Sigmoid colon (tissue), 7 donors: ENCODE measurements around the gene DDIT3. TPM values are rescaled to one million over a fixed set of nuclear protein-coding genes. Genes with fewer than 3 reads are reported as not detected.

Source experiments
- DNase-seq: peaks from one replicate; pipeline ENCODE4 v3.0.0-alpha.2; 2019
- H3K27ac ChIP-seq, 4 donors: fragments of 200-600 bp; sonication (generic); one replicate each; pipeline ENCODE4 v1.5.1; 2016 to 2019; ENCODE audit warnings: mild to moderate bottlenecking in 1 of 4
- H3K27me3 ChIP-seq, 3 donors: fragments of 200-600 bp; sonication (generic); one replicate each; pipeline ENCODE4 v1.5.1; 2019; ENCODE audit warnings: mild to moderate bottlenecking in 1 of 3
- H3K36me3 ChIP-seq, 4 donors: fragments of 200-600 bp; sonication (generic); one replicate each; pipeline ENCODE4 v1.5.1; 2016 to 2019
- H3K4me1 ChIP-seq, 4 donors: fragments of 200-600 bp; sonication (generic); one replicate each; pipeline ENCODE4 v1.5.1; 2017 to 2019
- H3K4me3 ChIP-seq, 4 donors: fragments of 200-600 bp; sonication (generic); one replicate each; pipeline ENCODE4 v1.5.1; 2017 to 2019; ENCODE audit warnings: mild to moderate bottlenecking in 2 of 4, moderate library complexity in 1 of 4
- H3K9me3 ChIP-seq, 4 donors: fragments of 200-600 bp in 3 of 4; sonication (generic) in 3 of 4; one replicate each; pipeline versions ENCODE4 v1.5.1 to v1.6.1; 2013 to 2019
- EP300 ChIP-seq, 4 donors: sonication (generic); formaldehyde crosslinking; IDR thresholded peaks; one replicate each; pipeline ENCODE4 v1.6.1; 2017; ENCODE audit warnings: antibody characterized with exemption in 4 of 4
- POLR2A ChIP-seq, 2 donors: fragments of 450-650 bp; IDR thresholded peaks; one replicate each; pipeline ENCODE4 v1.6.1; 2016; ENCODE audit warnings: antibody characterized with exemption in 2 of 2, mild to moderate bottlenecking in 2 of 2, moderate library complexity in 2 of 2
- POLR2AphosphoS5 ChIP-seq, 4 donors: sonication (generic); formaldehyde crosslinking; IDR thresholded peaks; one replicate each; pipeline ENCODE4 v1.6.1; 2017; ENCODE audit warnings: antibody characterized with exemption in 4 of 4
- WGBS, 2 donors: extraction: QIAGEN DNeasy Blood & Tissue Kit; methylation state at CpG; one replicate each; pipeline ENCODE4 v1.1.7; 2013; 5-methylcytosine and 5-hydroxymethylcytosine counted together
- intact Hi-C: fragments of 100-400 bp; cut with DNase I; formaldehyde crosslinking; loops from one replicate; pipeline ENCODE4 v1.15.1; 2023
- polyA plus RNA-seq, 3 donors: library from polyadenylated mRNA; stranded (reverse); fragments of 200-250 nt; gene quantifications; one replicate each; pipeline ENCODE4 v1.2.3, GENCODE V29; 2013
- total RNA-seq, 4 donors: library from RNA; depleted of rRNA; stranded (reverse); fragments of >200 nt; gene quantifications; one replicate each; pipeline ENCODE4 v1.1.0, GENCODE V29; 2016
- TF ChIP-seq, protein P1 (sequence below), 4 experiments: fragments of 450-650 bp in 3 of 4; fragments of 200-600 bp in 1 of 4; IDR thresholded peaks; one replicate each; pipeline ENCODE4 v1.5.1; 2016 to 2019; ENCODE audit warnings: antibody characterized with exemption in 4 of 4, mild to moderate bottlenecking in 3 of 4, moderate library complexity in 2 of 4
- donor health status: healthy with polysubstance abuse.
- donor health status: Bipolar disorder and iron deficiency.
- donor health status: healthy.

The DDIT3 gene
- total and polyA plus RNA-seq, 7 donors = 30.7 to 52.9 (median 43.3) TPM

DNA sequence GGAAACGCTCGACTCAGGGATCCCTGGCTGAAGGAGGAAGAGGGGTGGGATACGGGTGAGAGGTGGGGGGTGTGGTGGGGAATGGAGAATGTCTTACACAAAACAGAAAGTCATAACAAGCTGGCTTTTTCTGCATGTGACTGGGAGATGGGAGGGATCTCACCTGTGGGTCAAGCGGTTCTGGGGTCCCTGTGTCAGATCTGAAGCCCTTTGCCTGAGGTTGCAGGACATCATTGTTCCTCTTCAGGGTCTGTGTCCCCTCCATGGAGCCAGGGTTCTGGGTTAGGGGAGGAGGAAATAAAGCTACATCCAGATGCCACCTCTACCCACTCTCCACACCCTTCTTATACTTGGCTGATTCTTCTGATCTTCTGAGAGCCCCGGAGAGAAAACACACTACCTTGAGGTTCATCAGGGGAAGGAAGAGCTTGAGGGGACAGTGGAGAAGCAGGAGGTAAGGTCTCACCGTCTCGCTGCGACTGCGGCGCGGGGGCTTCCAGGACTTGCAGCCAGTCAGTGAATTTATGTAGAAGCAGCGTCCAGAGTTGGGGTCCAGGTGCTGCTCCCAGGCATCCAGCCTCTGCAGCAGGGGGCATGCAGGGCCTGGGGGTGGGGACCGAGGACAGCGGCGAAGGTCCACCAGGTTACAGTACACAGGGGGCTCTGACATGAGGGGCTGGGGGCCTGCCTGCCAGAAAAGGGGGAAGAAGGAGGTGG lies 43.2 kb downstream of the DDIT3 start:
- H3K9me3 ChIP-seq = no peaks in the 10 kb centered on the region
- peaks cover 27 to 66% (median 44%) of the 10 kb centered on the region in 3 donors for H3K27me3 ChIP-seq
- 49 to 78% methylated on average over 15 of the region's 15 CpGs for WGBS, 2 donors
- intact Hi-C loops = no loop called here
- TF ChIP-seq, protein P1, sequence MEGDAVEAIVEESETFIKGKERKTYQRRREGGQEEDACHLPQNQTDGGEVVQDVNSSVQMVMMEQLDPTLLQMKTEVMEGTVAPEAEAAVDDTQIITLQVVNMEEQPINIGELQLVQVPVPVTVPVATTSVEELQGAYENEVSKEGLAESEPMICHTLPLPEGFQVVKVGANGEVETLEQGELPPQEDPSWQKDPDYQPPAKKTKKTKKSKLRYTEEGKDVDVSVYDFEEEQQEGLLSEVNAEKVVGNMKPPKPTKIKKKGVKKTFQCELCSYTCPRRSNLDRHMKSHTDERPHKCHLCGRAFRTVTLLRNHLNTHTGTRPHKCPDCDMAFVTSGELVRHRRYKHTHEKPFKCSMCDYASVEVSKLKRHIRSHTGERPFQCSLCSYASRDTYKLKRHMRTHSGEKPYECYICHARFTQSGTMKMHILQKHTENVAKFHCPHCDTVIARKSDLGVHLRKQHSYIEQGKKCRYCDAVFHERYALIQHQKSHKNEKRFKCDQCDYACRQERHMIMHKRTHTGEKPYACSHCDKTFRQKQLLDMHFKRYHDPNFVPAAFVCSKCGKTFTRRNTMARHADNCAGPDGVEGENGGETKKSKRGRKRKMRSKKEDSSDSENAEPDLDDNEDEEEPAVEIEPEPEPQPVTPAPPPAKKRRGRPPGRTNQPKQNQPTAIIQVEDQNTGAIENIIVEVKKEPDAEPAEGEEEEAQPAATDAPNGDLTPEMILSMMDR (IDR thresholded peaks at IDR 0.05) = no peak
- TF ChIP-seq EP300 (IDR thresholded peaks at IDR 0.05) (no peak), POLR2AphosphoS5 (IDR thresholded peaks at IDR 0.05) (no peak), POLR2A (IDR thresholded peaks at IDR 0.05) (no peak)
- no peaks in the 10 kb centered on the region for H3K36me3 ChIP-seq
- H3K4me3 ChIP-seq = peak overlapping the region in 2 of 4 donors; percentile 41 to 47
- no peak for DNase-seq
- peak overlapping the region in 3 of 4 donors; percentile 40 to 59 (median 43) for H3K27ac ChIP-seq
- H3K4me1 ChIP-seq = peaks cover 0 to 20% (median 17%) of the 10 kb centered on the region in 4 donors

DNA sequence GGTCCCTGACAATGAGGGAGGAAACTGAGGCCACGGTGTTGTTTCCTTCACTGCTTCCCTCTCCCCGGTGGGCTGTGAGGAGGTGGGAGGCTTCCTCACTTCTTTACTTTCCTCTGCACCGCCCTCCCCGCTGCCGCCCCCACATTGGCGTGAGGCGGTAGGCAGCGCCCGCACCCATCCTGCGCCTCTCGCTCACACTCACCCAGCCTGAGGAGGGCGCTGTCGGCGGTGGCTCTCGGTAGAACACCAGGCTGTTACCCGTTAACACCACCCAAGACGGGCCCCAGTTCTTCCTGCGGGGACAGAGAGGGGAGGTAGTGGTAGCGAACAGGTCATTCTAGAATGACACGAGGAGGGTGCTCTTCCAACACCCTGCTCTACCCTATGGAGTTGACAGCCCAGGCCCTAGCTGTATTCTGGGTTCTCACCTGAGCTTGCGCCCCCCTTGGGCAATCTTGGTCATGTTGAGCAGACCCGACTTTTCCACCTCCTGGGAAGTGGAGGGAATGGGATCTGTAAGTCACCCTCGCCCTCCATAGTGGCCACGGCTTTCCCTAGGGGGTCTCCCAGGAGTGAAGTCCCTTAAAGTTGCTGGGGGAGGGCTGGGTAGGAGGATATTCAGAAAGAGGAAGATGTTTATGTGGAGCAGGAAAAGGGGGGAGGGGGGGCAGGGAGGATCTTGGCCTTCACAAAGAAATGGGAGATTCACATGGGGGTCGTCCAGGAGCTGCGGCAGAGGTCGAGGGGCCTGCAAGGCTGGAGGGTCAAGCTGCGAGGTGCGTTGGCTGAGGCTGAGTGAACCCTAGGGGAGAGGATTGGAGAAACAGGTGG lies 43.9 kb downstream of the DDIT3 start:
- Histone ChIP-seq H3K9me3 (no peaks in the 10 kb centered on the region), H3K36me3 (no peaks in the 10 kb centered on the region), H3K27me3 (peaks cover 27 to 71% (median 44%) of the 10 kb centered on the region in 3 donors), H3K27ac (peak overlapping the region in 1 of 4 donors; percentile 43), H3K4me1 (peaks cover 0 to 20% (median 17%) of the 10 kb centered on the region in 4 donors), H3K4me3 (peak overlapping the region; percentile 14 to 47 (median 34))
- TF ChIP-seq POLR2AphosphoS5 (IDR thresholded peaks at IDR 0.05) (no peak), POLR2A (IDR thresholded peaks at IDR 0.05) (no peak), EP300 (IDR thresholded peaks at IDR 0.05) (no peak)
- TF ChIP-seq, protein P1 (IDR thresholded peaks at IDR 0.05) = no peak
- 13 to 19% methylated on average over 29 of the region's 29 CpGs for WGBS, 2 donors
- DNase-seq = no peak
- intact Hi-C loops = no loop called here

DNA sequence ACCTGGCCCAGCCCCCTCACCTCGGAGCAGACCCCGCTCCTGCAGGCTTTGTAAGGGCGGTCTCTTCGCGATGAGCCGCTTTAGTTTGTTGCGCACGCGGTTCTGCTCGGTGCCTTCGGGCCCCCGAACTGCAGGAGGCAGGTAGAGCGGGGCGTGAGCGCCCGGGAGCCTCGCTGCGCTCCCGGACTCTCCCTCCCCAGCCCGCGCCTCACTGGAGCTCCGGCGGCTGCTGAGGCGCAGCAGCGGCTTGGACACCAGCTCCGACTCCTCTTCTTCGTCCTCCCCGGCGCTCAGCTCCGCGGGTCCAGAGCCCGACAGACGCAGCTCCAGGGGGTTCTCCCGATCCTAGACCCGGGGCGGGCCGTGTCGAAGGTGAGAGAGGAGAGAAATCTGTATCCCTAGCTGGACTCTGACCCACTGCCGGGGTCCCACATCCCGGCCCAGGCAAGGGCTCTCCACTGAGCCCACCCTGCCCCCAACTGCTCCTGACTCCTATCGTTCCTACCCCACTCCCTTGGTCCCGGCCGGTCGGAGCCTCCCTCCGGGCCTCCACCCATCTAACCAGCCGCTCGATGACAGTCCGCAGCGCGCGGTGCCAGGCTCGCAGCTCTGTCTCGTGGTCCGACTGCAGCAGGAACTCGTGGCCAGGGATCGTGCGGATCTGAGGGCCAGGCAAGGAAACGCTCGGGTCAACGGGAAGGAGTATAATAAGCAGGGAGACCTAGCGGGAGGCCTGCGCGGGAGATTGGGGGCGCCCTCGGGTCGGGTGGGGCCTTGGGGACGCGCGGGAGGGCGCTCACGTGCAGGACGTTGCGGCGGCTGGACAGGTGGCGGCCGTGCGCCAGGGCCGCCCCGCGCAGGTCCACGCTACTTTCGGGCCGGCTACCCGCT lies 44.8 kb downstream of the DDIT3 start:
- TF ChIP-seq POLR2AphosphoS5 (IDR thresholded peaks at IDR 0.05) = no peak
- no peak for TF ChIP-seq EP300 (IDR thresholded peaks at IDR 0.05)
- TF ChIP-seq POLR2A (IDR thresholded peaks at IDR 0.05) = no peak
- TF ChIP-seq, protein P1 (IDR thresholded peaks at IDR 0.05) = no peak
- no peaks in the 10 kb centered on the region for H3K9me3 ChIP-seq
- H3K27me3 ChIP-seq = peaks cover 27 to 74% (median 44%) of the 10 kb centered on the region in 3 donors
- 11 to 34% methylated on average over 84 of the region's 84 CpGs for WGBS, 2 donors
- no peaks in the 10 kb centered on the region for H3K36me3 ChIP-seq
- intact Hi-C loops = no loop called here
- peak; percentile 79 for DNase-seq
- no peak overlapping the region for H3K27ac ChIP-seq
- H3K4me1 ChIP-seq = peaks cover 0 to 20% (median 17%) of the 10 kb centered on the region in 4 donors
- H3K4me3 ChIP-seq = peak overlapping the region; percentile 14 to 47 (median 34)

DNA sequence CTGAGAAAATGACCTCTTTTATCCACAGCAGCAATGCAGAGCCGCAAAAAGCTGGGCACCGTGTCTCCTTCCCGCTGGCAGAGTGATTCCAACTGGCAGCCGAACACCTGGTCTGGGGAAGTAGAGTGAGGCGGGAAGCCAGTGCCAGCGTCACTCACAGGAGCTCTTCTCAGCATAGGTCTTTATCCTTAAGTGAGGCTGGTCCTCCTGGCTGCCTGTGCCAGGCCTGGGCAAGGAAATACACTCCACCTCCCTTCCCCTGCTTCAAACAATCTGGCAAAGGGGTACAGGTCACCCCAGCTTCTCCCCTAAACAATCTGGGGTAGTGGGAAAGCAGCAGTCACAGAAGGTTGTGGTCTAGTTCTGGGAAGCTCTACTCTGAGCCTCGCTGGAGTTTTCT lies 45.5 kb downstream of the DDIT3 start:
- WGBS, 2 donors = 20 to 77% methylated on average over 7 of the region's 7 CpGs
- Histone ChIP-seq H3K4me1 (peaks cover 0 to 20% (median 17%) of the 10 kb centered on the region in 4 donors), H3K36me3 (no peaks in the 10 kb centered on the region), H3K9me3 (no peaks in the 10 kb centered on the region), H3K27ac (no peak overlapping the region), H3K27me3 (peaks cover 27 to 77% (median 44%) of the 10 kb centered on the region in 3 donors), H3K4me3 (peak overlapping the region in 2 of 4 donors; percentile 41 to 47)
- DNase-seq = no peak
- no peak for TF ChIP-seq POLR2A (IDR thresholded peaks at IDR 0.05)
- TF ChIP-seq, protein P1 (IDR thresholded peaks at IDR 0.05) = no peak
- no peak for TF ChIP-seq POLR2AphosphoS5 (IDR thresholded peaks at IDR 0.05)
- no peak for TF ChIP-seq EP300 (IDR thresholded peaks at IDR 0.05)
- intact Hi-C loops = no loop called here
